CD14-positive monocyte (primary cell): Measurements from ENCODE around the gene NPAS3. TPM values are rescaled to one million over a fixed set of nuclear protein-coding genes. Genes with fewer than 3 reads are reported as not detected.

Source experiments
- DNase-seq, 3 donors: peaks; one replicate each; pipeline ENCODE4 v3.0.0-alpha.2; 2011 to 2022
- H2AFZ ChIP-seq: 2 replicates; pipeline ENCODE4 v1.6.0; 2012; ENCODE audit warnings: mild to moderate bottlenecking, low read depth, low read length, inconsistent platforms; ENCODE audit not compliant: insufficient read depth, poor library complexity, severe bottlenecking
- H3K27ac ChIP-seq, 2 donors: 1 replicate in 1 of 2; 2 replicates in 1 of 2; pipeline ENCODE4 v1.5.1; 2012 to 2013; ENCODE audit warnings: low read length in 2 of 2, control low read depth in 1 of 2, inconsistent platforms in 1 of 2, low read depth in 1 of 2, mild to moderate bottlenecking in 1 of 2
- H3K27me3 ChIP-seq, 2 donors: one replicate each; pipeline versions ENCODE4 v1.6.0 to v1.6.1; 2011 to 2013; ENCODE audit warnings: low read length in 2 of 2; ENCODE audit not compliant: control insufficient read depth in 2 of 2, insufficient read depth in 2 of 2
- H3K36me3 ChIP-seq, 2 donors: replicated peaks in 1 of 2; 1 replicate in 1 of 2; 2 replicates in 1 of 2; pipeline versions ENCODE4 v1.5.1 to v1.6.1; 2012 to 2013; ENCODE audit warnings: low read length in 2 of 2, control low read depth in 1 of 2, inconsistent platforms in 1 of 2, mild to moderate bottlenecking in 1 of 2; ENCODE audit not compliant: insufficient read depth in 2 of 2, control insufficient read depth in 1 of 2
- H3K4me1 ChIP-seq, 2 donors: 1 replicate in 1 of 2; 2 replicates in 1 of 2; pipeline versions ENCODE4 v1.5.1 to v1.6.1; 2012 to 2013; ENCODE audit warnings: low read length in 2 of 2, control low read depth in 1 of 2, inconsistent platforms in 1 of 2, mild to moderate bottlenecking in 1 of 2, moderate library complexity in 1 of 2; ENCODE audit not compliant: insufficient read depth in 2 of 2, control insufficient read depth in 1 of 2
- H3K4me2 ChIP-seq: replicated peaks from 2 replicates; pipeline ENCODE3; 2012; ENCODE audit warnings: low read length, moderate library complexity, mild to moderate bottlenecking; ENCODE audit not compliant: poor library complexity, severe bottlenecking; ENCODE audit errors: extremely low read depth
- H3K4me3 ChIP-seq, 3 experiments: fragments of 200-600 bp in 1 of 3; sonication (generic) in 1 of 3; replicated peaks in 1 of 3; 1 replicate in 2 of 3; 2 replicates in 1 of 3; pipeline ENCODE4 v1.5.1; 2011 to 2013; ENCODE audit warnings: low read length in 3 of 3, mild to moderate bottlenecking in 3 of 3, control low read depth in 2 of 3, low read depth in 2 of 3, inconsistent platforms in 1 of 3, moderate library complexity in 1 of 3
- H3K79me2 ChIP-seq: 2 replicates; pipeline ENCODE4 v1.6.0; 2012; ENCODE audit warnings: mild to moderate bottlenecking, control low read depth, inconsistent platforms, low read length, moderate library complexity; ENCODE audit not compliant: insufficient read depth
- H3K9ac ChIP-seq: 2 replicates; pipeline ENCODE4 v1.6.0; 2017; ENCODE audit warnings: low read length, mild to moderate bottlenecking; ENCODE audit not compliant: insufficient read depth, poor library complexity, severe bottlenecking
- H3K9me3 ChIP-seq, 2 donors: replicated peaks in 1 of 2; 1 replicate in 1 of 2; 2 replicates in 1 of 2; pipeline versions ENCODE4 v1.5.1 to v1.6.1; 2012 to 2013; ENCODE audit warnings: low read length in 2 of 2, control low read depth in 1 of 2; ENCODE audit not compliant: control insufficient read depth in 1 of 2, insufficient read depth in 1 of 2
- H4K20me1 ChIP-seq: 2 replicates; pipeline ENCODE4 v1.6.0; 2012; ENCODE audit warnings: mild to moderate bottlenecking, low read length, control low read depth, moderate library complexity; ENCODE audit not compliant: insufficient read depth
- H3K27ac Mint-ChIP-seq, 7 donors: one replicate each; pipeline ENCODE4 v1.8.0; 2020; ENCODE audit warnings: mild to moderate bottlenecking in 7 of 7, mixed read lengths in 7 of 7, moderate library complexity in 6 of 7, inconsistent platforms in 2 of 7
- H3K27me3 Mint-ChIP-seq, 3 donors: one replicate each; pipeline ENCODE4 v1.8.0; 2021 to 2022; ENCODE audit warnings: low read depth in 3 of 3, mild to moderate bottlenecking in 3 of 3, mixed read lengths in 3 of 3, moderate library complexity in 3 of 3, inconsistent platforms in 1 of 3
- H3K36me3 Mint-ChIP-seq, 2 donors: one replicate each; pipeline ENCODE4 v1.8.0; 2020; ENCODE audit warnings: mixed read lengths in 2 of 2, inconsistent platforms in 1 of 2, mild to moderate bottlenecking in 1 of 2
- H3K4me1 Mint-ChIP-seq: one replicate; pipeline ENCODE4 v1.8.0; 2020; ENCODE audit warnings: mild to moderate bottlenecking, mixed read lengths
- H3K4me3 Mint-ChIP-seq, 2 donors: one replicate each; pipeline ENCODE4 v1.8.0; 2020; ENCODE audit warnings: mild to moderate bottlenecking in 2 of 2, mixed read lengths in 2 of 2, moderate library complexity in 1 of 2
- H3K9me3 Mint-ChIP-seq, 7 donors: one replicate each; pipeline ENCODE4 v1.8.0; 2020 to 2022; ENCODE audit warnings: mixed read lengths in 7 of 7, mild to moderate bottlenecking in 6 of 7, moderate library complexity in 6 of 7, inconsistent platforms in 2 of 7
- WGBS: methylation state at CpG from one replicate; pipeline ENCODE4 v1.1.5; 2013; ENCODE audit warnings: missing lambda C conversion rate; ENCODE audit not compliant: insufficient coverage; 5-methylcytosine and 5-hydroxymethylcytosine counted together
- intact Hi-C, 2 donors: fragments of 100-400 bp; cut with micrococcal nuclease; formaldehyde crosslinking; loops; one replicate each; pipeline versions ENCODE4 v1.15.0 to v1.15.1; 2023
- polyA plus RNA-seq, 3 donors: library from polyadenylated mRNA; depleted of rRNA in 1 of 3; unstranded in 2 of 3; stranded (reverse) in 1 of 3; fragments of 300-500 nt in 2 of 3; fragments of >200 nt in 1 of 3; fragmentation: Illumina TruSeq in 2 of 3; gene quantifications; 1 replicate in 2 of 3; 2 replicates in 1 of 3; pipeline ENCODE4 v1.2.3, GENCODE V29; 2012 to 2021
- TF ChIP-seq, protein P1 (sequence below): fragments of 200-600 bp; IDR thresholded peaks from one replicate; pipeline ENCODE4 v1.8.0; 2022; ENCODE audit warnings: antibody characterized with exemption, mild to moderate bottlenecking

Gene NPAS3
- polyA plus RNA-seq, 3 donors = not detected

DNA sequence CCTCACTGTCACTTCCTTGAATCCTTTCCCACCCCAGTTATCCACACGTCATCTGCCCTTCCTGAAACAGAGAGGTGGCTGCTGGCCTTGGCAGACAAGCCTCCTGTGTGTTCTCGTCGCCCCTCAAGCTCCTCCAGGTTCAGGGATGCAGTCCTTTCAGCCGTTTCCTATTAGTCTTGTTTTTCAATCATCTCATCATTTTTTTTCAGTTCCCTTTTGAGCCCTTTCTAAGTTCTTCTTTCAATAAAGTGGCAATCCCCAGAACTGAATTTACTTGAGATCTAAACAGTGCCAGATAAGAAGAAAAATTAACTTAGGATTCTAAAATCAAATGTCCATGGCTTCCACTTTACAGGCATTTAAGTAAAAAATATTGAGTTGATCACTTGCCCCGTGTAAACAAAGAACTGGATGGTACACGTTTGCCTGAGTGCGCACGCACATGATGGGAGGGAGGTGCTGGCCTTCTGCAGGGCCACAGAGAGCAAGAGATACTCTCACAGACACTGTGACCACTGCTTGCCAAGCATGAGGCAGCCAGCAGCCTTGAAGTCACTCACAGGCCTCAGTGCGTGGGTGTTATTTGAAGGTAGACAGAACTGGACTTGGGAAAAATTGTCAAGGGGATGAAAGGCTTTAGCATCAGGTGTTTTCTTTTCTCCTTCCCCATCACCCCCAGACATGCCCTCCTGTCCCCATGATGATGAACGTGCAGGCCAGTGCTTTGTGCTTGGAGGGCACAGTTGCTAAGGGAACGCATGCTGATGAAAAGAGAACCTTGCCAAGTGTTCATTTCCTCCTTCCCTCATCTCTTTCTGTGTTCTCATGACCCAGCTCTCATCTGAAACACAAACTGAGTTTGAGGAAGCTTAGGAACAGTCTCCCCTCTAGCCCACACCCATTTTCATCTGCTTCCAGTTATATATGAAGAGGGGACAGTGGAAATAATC is 603.9 kb downstream of the NPAS3 start:
- Mint-ChIP-seq H3K27me3 (peaks cover 0 to 4% (median 3%) of the 10 kb centered on the region in 3 donors), H3K4me1 (peaks cover 4% of the 10 kb centered on the region), H3K27ac (no peak overlapping the region), H3K4me3 (no peak overlapping the region), H3K36me3 (no peaks in the 10 kb centered on the region), H3K9me3 (peaks cover 0 to 4% (median 0%) of the 10 kb centered on the region in 7 donors)
- TF ChIP-seq, protein P1, sequence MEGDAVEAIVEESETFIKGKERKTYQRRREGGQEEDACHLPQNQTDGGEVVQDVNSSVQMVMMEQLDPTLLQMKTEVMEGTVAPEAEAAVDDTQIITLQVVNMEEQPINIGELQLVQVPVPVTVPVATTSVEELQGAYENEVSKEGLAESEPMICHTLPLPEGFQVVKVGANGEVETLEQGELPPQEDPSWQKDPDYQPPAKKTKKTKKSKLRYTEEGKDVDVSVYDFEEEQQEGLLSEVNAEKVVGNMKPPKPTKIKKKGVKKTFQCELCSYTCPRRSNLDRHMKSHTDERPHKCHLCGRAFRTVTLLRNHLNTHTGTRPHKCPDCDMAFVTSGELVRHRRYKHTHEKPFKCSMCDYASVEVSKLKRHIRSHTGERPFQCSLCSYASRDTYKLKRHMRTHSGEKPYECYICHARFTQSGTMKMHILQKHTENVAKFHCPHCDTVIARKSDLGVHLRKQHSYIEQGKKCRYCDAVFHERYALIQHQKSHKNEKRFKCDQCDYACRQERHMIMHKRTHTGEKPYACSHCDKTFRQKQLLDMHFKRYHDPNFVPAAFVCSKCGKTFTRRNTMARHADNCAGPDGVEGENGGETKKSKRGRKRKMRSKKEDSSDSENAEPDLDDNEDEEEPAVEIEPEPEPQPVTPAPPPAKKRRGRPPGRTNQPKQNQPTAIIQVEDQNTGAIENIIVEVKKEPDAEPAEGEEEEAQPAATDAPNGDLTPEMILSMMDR = no peak
- H2AFZ ChIP-seq = no peak overlapping the region
- intact Hi-C loops = no loop called here
- H3K4me3 ChIP-seq = no peak overlapping the region
- no peaks in the 10 kb centered on the region for H3K79me2 ChIP-seq
- no peak overlapping the region for H3K27ac ChIP-seq
- no peak for DNase-seq
- H3K36me3 ChIP-seq = no peaks in the 10 kb centered on the region
- no peak overlapping the region for H3K9ac ChIP-seq
- H4K20me1 ChIP-seq = no peaks in the 10 kb centered on the region
- 63% methylated on average over 5 of the region's 11 CpGs for WGBS
- no peaks in the 10 kb centered on the region for H3K4me1 ChIP-seq
- no peak overlapping the region for H3K4me2 ChIP-seq
- no peaks in the 10 kb centered on the region for H3K9me3 ChIP-seq
- no peaks in the 10 kb centered on the region for H3K27me3 ChIP-seq

DNA sequence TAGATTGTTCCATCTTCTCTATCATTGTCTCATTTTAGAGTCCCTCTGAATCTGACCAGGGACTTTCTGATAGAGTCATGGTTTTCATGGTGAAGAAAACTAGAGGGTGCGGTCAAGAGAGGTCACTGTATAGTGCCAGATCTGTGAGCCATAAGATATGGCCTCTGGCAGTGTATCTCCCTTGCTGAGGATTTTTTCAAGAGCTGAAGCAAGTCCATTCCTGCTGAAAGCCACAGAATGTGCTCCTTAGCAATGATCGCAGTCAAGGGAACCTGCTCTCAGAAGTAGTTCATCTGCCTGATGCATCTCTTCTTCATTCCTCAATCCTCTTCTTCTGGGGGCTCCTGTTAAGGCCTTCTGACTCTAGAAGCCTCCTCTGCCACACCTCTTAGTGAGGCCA is 607.0 kb downstream of the NPAS3 start:
- Mint-ChIP-seq H3K9me3 (peaks cover 0 to 4% (median 0%) of the 10 kb centered on the region in 7 donors), H3K4me3 (no peak overlapping the region), H3K27me3 (peaks cover 0 to 2% (median 0%) of the 10 kb centered on the region in 3 donors), H3K27ac (no peak overlapping the region), H3K4me1 (peaks cover 4% of the 10 kb centered on the region), H3K36me3 (no peaks in the 10 kb centered on the region)
- Histone ChIP-seq H3K27ac (no peak overlapping the region), H3K79me2 (no peaks in the 10 kb centered on the region), H3K4me1 (no peaks in the 10 kb centered on the region), H2AFZ (no peak overlapping the region), H3K9ac (no peak overlapping the region), H3K36me3 (no peaks in the 10 kb centered on the region), H3K4me2 (no peak overlapping the region), H3K4me3 (no peak overlapping the region), H3K27me3 (no peaks in the 10 kb centered on the region), H3K9me3 (no peaks in the 10 kb centered on the region), H4K20me1 (no peaks in the 10 kb centered on the region)
- 100% methylated on average over 2 of the region's 2 CpGs for WGBS
- intact Hi-C loops = no loop called here
- TF ChIP-seq, protein P1 = no peak
- DNase-seq = no peak
